ENCODE results near the gene NPEPL1. TPM values are rescaled to one million over a fixed set of nuclear protein-coding genes. Genes with fewer than 3 reads are reported as not detected.

The NPEPL1 gene
- total and polyA plus RNA-seq, 2 of the 8 experiments (the other 6 are each of a cell fraction or from before 2014, with no cell fraction given): 12.4 to 26.8 TPM

DNA sequence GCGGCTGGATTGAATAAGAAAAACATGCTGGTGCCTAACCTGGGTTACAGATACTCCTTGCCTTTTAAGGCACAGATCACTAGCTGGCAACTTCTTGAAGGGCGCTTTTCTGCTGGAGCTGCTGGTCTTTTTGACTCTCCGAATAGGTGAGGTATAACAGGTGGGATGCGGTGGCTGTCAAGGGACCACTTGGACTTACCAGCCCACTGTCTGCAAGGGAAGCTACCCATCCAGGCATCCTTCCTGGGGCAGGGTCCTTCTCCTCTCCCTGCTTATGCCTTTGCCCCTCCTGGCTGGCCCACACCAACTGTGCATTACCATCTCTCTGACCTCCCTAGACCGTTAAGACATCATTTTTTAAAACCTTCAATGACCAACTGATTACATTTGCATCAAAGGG is 57.4 kb downstream of the NPEPL1 start (continued):
- TF ChIP-seq, protein P1, sequence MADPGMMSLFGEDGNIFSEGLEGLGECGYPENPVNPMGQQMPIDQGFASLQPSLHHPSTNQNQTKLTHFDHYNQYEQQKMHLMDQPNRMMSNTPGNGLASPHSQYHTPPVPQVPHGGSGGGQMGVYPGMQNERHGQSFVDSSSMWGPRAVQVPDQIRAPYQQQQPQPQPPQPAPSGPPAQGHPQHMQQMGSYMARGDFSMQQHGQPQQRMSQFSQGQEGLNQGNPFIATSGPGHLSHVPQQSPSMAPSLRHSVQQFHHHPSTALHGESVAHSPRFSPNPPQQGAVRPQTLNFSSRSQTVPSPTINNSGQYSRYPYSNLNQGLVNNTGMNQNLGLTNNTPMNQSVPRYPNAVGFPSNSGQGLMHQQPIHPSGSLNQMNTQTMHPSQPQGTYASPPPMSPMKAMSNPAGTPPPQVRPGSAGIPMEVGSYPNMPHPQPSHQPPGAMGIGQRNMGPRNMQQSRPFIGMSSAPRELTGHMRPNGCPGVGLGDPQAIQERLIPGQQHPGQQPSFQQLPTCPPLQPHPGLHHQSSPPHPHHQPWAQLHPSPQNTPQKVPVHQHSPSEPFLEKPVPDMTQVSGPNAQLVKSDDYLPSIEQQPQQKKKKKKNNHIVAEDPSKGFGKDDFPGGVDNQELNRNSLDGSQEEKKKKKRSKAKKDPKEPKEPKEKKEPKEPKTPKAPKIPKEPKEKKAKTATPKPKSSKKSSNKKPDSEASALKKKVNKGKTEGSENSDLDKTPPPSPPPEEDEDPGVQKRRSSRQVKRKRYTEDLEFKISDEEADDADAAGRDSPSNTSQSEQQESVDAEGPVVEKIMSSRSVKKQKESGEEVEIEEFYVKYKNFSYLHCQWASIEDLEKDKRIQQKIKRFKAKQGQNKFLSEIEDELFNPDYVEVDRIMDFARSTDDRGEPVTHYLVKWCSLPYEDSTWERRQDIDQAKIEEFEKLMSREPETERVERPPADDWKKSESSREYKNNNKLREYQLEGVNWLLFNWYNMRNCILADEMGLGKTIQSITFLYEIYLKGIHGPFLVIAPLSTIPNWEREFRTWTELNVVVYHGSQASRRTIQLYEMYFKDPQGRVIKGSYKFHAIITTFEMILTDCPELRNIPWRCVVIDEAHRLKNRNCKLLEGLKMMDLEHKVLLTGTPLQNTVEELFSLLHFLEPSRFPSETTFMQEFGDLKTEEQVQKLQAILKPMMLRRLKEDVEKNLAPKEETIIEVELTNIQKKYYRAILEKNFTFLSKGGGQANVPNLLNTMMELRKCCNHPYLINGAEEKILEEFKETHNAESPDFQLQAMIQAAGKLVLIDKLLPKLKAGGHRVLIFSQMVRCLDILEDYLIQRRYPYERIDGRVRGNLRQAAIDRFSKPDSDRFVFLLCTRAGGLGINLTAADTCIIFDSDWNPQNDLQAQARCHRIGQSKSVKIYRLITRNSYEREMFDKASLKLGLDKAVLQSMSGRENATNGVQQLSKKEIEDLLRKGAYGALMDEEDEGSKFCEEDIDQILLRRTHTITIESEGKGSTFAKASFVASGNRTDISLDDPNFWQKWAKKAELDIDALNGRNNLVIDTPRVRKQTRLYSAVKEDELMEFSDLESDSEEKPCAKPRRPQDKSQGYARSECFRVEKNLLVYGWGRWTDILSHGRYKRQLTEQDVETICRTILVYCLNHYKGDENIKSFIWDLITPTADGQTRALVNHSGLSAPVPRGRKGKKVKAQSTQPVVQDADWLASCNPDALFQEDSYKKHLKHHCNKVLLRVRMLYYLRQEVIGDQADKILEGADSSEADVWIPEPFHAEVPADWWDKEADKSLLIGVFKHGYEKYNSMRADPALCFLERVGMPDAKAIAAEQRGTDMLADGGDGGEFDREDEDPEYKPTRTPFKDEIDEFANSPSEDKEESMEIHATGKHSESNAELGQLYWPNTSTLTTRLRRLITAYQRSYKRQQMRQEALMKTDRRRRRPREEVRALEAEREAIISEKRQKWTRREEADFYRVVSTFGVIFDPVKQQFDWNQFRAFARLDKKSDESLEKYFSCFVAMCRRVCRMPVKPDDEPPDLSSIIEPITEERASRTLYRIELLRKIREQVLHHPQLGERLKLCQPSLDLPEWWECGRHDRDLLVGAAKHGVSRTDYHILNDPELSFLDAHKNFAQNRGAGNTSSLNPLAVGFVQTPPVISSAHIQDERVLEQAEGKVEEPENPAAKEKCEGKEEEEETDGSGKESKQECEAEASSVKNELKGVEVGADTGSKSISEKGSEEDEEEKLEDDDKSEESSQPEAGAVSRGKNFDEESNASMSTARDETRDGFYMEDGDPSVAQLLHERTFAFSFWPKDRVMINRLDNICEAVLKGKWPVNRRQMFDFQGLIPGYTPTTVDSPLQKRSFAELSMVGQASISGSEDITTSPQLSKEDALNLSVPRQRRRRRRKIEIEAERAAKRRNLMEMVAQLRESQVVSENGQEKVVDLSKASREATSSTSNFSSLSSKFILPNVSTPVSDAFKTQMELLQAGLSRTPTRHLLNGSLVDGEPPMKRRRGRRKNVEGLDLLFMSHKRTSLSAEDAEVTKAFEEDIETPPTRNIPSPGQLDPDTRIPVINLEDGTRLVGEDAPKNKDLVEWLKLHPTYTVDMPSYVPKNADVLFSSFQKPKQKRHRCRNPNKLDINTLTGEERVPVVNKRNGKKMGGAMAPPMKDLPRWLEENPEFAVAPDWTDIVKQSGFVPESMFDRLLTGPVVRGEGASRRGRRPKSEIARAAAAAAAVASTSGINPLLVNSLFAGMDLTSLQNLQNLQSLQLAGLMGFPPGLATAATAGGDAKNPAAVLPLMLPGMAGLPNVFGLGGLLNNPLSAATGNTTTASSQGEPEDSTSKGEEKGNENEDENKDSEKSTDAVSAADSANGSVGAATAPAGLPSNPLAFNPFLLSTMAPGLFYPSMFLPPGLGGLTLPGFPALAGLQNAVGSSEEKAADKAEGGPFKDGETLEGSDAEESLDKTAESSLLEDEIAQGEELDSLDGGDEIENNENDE (IDR thresholded peaks at IDR 0.05; ENCODE audit: insufficient replicate concordance, low read length): no peak
- TF ChIP-seq FOSL1 (IDR thresholded peaks at IDR 0.05; ENCODE audit: insufficient read depth, low read depth, low read length): no peak
- TF ChIP-seq RNF2 (IDR thresholded peaks at IDR 0.05; ENCODE audit: borderline replicate concordance, low read depth, low read length, missing control alignments, poor library complexity, severe bottlenecking): no peak
- no peak for TF ChIP-seq SIN3A (conservative IDR thresholded peaks at IDR 0.05 in 1 of 2, IDR thresholded peaks at IDR 0.05 in 1 of 2; ENCODE audit: low read depth in 1 of 2, low read length in 2 of 2)
- no peak for TF ChIP-seq POLR2A (IDR thresholded peaks at IDR 0.05; ENCODE audit: control extremely low read depth in 1 of 2, low read depth in 2 of 2, low read length in 2 of 2)

All from H1 (cell line).